Lower leg skin (tissue), 4 donors: Measurements from ENCODE around the gene MAB21L1. TPM values are rescaled to one million over a fixed set of nuclear protein-coding genes. Genes with fewer than 3 reads are reported as not detected.

Experiments
- DNase-seq, 2 donors: peaks; one replicate each; pipeline ENCODE4 v3.0.0-alpha.2; 2019; ENCODE audit warnings: low spot score in 2 of 2
- H3K4me3 ChIP-seq: fragments of 200-600 bp; sonication (generic); 2 replicates; pipeline ENCODE4 v1.5.1; 2017; ENCODE audit warnings: mild to moderate bottlenecking, low read depth; ENCODE audit not compliant: poor library complexity, severe bottlenecking
- POLR2A ChIP-seq, 2 donors: fragments of 450-650 bp; IDR thresholded peaks; one replicate each; pipeline ENCODE4 v1.6.1; 2016 to 2017; ENCODE audit warnings: antibody characterized with exemption in 2 of 2, mild to moderate bottlenecking in 1 of 2, moderate library complexity in 1 of 2
- WGBS, 2 donors: methylation state at CpG; one replicate each; pipeline ENCODE4 v1.1.5; 2018; 5-methylcytosine and 5-hydroxymethylcytosine counted together
- intact Hi-C: fragments of 100-400 bp; cut with DNase I; formaldehyde crosslinking; loops from one replicate; pipeline ENCODE4 v1.15.0; 2023; ENCODE audit warnings: low total_unique reads
- total RNA-seq, 4 donors: library from RNA; depleted of rRNA; stranded (reverse); fragments of >200 nt; gene quantifications; one replicate each; pipeline ENCODE4 v1.1.0, GENCODE V29; 2016
- TF ChIP-seq, protein P1 (sequence below), 3 donors: fragments of 450-650 bp; IDR thresholded peaks; one replicate each; pipeline ENCODE4 v1.5.1; 2016; ENCODE audit warnings: antibody characterized with exemption in 3 of 3, mild to moderate bottlenecking in 3 of 3, moderate library complexity in 2 of 3

The MAB21L1 gene
- total RNA-seq, 4 donors from 2014 or later: 0.27 to 0.58 (median 0.32) TPM; not detected in 1

DNA sequence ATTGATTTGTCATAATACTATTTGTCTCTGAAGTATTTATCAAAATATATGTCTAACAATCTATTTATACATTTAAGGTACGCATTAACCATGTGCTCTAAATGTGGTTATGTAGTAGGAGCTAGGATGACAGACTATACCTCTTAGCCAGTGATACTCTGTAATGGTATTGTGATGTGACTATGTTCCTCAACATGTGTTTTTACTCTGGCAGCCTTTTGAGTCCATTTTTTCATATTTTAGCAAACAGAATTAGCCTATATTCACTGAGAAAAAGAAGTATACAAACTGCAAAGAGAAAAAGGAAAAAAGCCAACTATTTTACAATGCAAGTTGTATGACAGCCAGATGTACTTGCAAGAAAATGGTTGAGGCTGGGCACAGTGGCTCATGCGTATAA lies 26.7 kb downstream of the MAB21L1 start:
- intact Hi-C loops: no loop called here
- no peak for TF ChIP-seq POLR2A (IDR thresholded peaks at IDR 0.05)
- TF ChIP-seq, protein P1, sequence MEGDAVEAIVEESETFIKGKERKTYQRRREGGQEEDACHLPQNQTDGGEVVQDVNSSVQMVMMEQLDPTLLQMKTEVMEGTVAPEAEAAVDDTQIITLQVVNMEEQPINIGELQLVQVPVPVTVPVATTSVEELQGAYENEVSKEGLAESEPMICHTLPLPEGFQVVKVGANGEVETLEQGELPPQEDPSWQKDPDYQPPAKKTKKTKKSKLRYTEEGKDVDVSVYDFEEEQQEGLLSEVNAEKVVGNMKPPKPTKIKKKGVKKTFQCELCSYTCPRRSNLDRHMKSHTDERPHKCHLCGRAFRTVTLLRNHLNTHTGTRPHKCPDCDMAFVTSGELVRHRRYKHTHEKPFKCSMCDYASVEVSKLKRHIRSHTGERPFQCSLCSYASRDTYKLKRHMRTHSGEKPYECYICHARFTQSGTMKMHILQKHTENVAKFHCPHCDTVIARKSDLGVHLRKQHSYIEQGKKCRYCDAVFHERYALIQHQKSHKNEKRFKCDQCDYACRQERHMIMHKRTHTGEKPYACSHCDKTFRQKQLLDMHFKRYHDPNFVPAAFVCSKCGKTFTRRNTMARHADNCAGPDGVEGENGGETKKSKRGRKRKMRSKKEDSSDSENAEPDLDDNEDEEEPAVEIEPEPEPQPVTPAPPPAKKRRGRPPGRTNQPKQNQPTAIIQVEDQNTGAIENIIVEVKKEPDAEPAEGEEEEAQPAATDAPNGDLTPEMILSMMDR (IDR thresholded peaks at IDR 0.05): no peak
- H3K4me3 ChIP-seq: no peak overlapping the region
- DNase-seq: no peak
- 86 to 94% methylated on average over 2 of the region's 2 CpGs for WGBS, 2 donors

DNA sequence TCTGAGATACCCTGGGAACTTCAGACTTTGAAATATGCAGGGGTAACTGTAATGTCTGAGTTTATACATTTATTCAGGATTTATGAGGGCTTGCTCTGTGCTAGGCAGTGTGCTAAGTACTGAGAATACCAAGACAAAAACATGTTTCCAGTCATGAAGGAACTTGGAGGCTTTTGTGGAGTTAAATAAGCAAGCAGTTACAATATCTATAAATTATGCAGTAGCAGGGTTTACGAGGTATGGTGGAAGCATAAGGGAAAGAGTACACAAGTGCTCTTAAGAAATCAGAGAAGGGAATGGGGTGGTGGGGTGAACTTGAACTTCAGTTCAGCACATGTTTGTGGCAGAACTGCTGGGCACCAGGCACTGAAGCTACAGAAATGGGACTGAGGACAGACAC lies 28.0 kb downstream of the MAB21L1 start:
- WGBS, 2 donors: 57 to 60% methylated on average over 1 of the region's 1 CpG
- intact Hi-C loops: no loop called here

More for the DNA sequence above, 28.0 kb downstream of the MAB21L1 start:
- no peak for DNase-seq
- no peak overlapping the region for H3K4me3 ChIP-seq
- TF ChIP-seq, protein P1 (IDR thresholded peaks at IDR 0.05): no peak
- no peak for TF ChIP-seq POLR2A (IDR thresholded peaks at IDR 0.05)
